Sigmoid colon (tissue), 7 donors: Measurements from ENCODE around the gene MEPCE. TPM values are rescaled to one million over a fixed set of nuclear protein-coding genes. Genes with fewer than 3 reads are reported as not detected.

ENCODE experiments used
- DNase-seq: peaks from one replicate; pipeline ENCODE4 v3.0.0-alpha.2; 2019
- H3K27ac ChIP-seq, 4 donors: fragments of 200-600 bp; sonication (generic); one replicate each; pipeline ENCODE4 v1.5.1; 2016 to 2019; ENCODE audit warnings: mild to moderate bottlenecking in 1 of 4
- H3K27me3 ChIP-seq, 3 donors: fragments of 200-600 bp; sonication (generic); one replicate each; pipeline ENCODE4 v1.5.1; 2019; ENCODE audit warnings: mild to moderate bottlenecking in 1 of 3
- H3K36me3 ChIP-seq, 4 donors: fragments of 200-600 bp; sonication (generic); one replicate each; pipeline ENCODE4 v1.5.1; 2016 to 2019
- H3K4me1 ChIP-seq, 4 donors: fragments of 200-600 bp; sonication (generic); one replicate each; pipeline ENCODE4 v1.5.1; 2017 to 2019
- H3K4me3 ChIP-seq, 4 donors: fragments of 200-600 bp; sonication (generic); one replicate each; pipeline ENCODE4 v1.5.1; 2017 to 2019; ENCODE audit warnings: mild to moderate bottlenecking in 2 of 4, moderate library complexity in 1 of 4
- H3K9me3 ChIP-seq, 4 donors: fragments of 200-600 bp in 3 of 4; sonication (generic) in 3 of 4; one replicate each; pipeline versions ENCODE4 v1.5.1 to v1.6.1; 2013 to 2019
- CTCF ChIP-seq, 4 experiments: fragments of 450-650 bp in 3 of 4; fragments of 200-600 bp in 1 of 4; IDR thresholded peaks; one replicate each; pipeline ENCODE4 v1.5.1; 2016 to 2019; ENCODE audit warnings: antibody characterized with exemption in 4 of 4, mild to moderate bottlenecking in 3 of 4, moderate library complexity in 2 of 4
- EP300 ChIP-seq, 4 donors: sonication (generic); formaldehyde crosslinking; IDR thresholded peaks; one replicate each; pipeline ENCODE4 v1.6.1; 2017; ENCODE audit warnings: antibody characterized with exemption in 4 of 4
- POLR2A ChIP-seq, 2 donors: fragments of 450-650 bp; IDR thresholded peaks; one replicate each; pipeline ENCODE4 v1.6.1; 2016; ENCODE audit warnings: antibody characterized with exemption in 2 of 2, mild to moderate bottlenecking in 2 of 2, moderate library complexity in 2 of 2
- POLR2AphosphoS5 ChIP-seq, 4 donors: sonication (generic); formaldehyde crosslinking; IDR thresholded peaks; one replicate each; pipeline ENCODE4 v1.6.1; 2017; ENCODE audit warnings: antibody characterized with exemption in 4 of 4
- WGBS, 2 donors: extraction: QIAGEN DNeasy Blood & Tissue Kit; methylation state at CpG; one replicate each; pipeline ENCODE4 v1.1.7; 2013; 5-methylcytosine and 5-hydroxymethylcytosine counted together
- intact Hi-C: fragments of 100-400 bp; cut with DNase I; formaldehyde crosslinking; loops from one replicate; pipeline ENCODE4 v1.15.1; 2023
- polyA plus RNA-seq, 3 donors: library from polyadenylated mRNA; stranded (reverse); fragments of 200-250 nt; gene quantifications; one replicate each; pipeline ENCODE4 v1.2.3, GENCODE V29; 2013
- total RNA-seq, 4 donors: library from RNA; depleted of rRNA; stranded (reverse); fragments of >200 nt; gene quantifications; one replicate each; pipeline ENCODE4 v1.1.0, GENCODE V29; 2016
- donor health status: healthy with polysubstance abuse.
- donor health status: Bipolar disorder and iron deficiency.
- donor health status: healthy.

Gene MEPCE
- total and polyA plus RNA-seq, 7 donors: 18.0 to 32.1 (median 24.9) TPM

- H3K4me1 ChIP-seq: no peaks in the 10 kb centered on the region
- no peaks in the 10 kb centered on the region for H3K27me3 ChIP-seq
- H3K27ac ChIP-seq: no peak overlapping the region
- no peaks in the 10 kb centered on the region for H3K9me3 ChIP-seq
- DNase-seq: no peak
- intact Hi-C loops: no loop called here
- WGBS, 2 donors: 56 to 68% methylated on average over 6 of the region's 6 CpGs
- H3K36me3 ChIP-seq: no peaks in the 10 kb centered on the region
- no peak overlapping the region for H3K4me3 ChIP-seq
- no peak for TF ChIP-seq POLR2AphosphoS5 (IDR thresholded peaks at IDR 0.05)
- TF ChIP-seq POLR2A (IDR thresholded peaks at IDR 0.05): no peak
- no peak for TF ChIP-seq EP300 (IDR thresholded peaks at IDR 0.05)
- TF ChIP-seq CTCF (IDR thresholded peaks at IDR 0.05): no peak
Observed at GRCh38 chr7:100406767-100407166, 22.9 kb upstream of the MEPCE start.

GRCh38 chr7:100407285-100408180, 22.1 kb upstream of the MEPCE start:
- Histone ChIP-seq H3K4me3 (no peak overlapping the region), H3K27ac (no peak overlapping the region), H3K27me3 (no peaks in the 10 kb centered on the region), H3K4me1 (no peaks in the 10 kb centered on the region), H3K9me3 (no peaks in the 10 kb centered on the region), H3K36me3 (no peaks in the 10 kb centered on the region)
- DNase-seq: no peak
- 56 to 58% methylated on average over 12 of the region's 12 CpGs for WGBS, 2 donors
- peak in 3 of 4 experiments; percentile 36 to 46 (median 41) for TF ChIP-seq CTCF (IDR thresholded peaks at IDR 0.05)
- no peak for TF ChIP-seq EP300 (IDR thresholded peaks at IDR 0.05)
- intact Hi-C loops: no loop called here

DNA sequence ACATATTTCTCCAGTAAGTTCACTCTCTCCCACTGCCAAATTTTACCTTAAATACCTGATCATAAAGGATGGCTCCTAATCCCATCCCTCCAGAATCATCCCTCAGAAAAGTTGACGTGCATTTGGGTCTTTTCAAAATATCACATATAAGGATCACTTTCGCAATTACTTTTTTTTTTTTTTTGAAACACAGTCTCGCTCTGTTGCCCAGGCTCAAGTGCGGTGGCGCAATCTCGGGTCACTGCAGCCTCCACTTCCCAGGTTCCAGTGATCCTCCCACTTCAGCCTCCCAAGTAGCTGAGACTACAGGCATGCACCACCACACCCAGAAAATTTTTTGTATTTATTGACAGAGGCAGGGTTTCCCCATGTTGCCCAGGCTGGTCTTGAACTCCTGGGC, 18.5 kb upstream of the MEPCE start:
- intact Hi-C loops: no loop called here
- H3K27ac ChIP-seq: no peak overlapping the region
- H3K4me1 ChIP-seq: no peaks in the 10 kb centered on the region
- TF ChIP-seq POLR2A (IDR thresholded peaks at IDR 0.05) (no peak), POLR2AphosphoS5 (IDR thresholded peaks at IDR 0.05) (no peak), CTCF (IDR thresholded peaks at IDR 0.05) (no peak), EP300 (IDR thresholded peaks at IDR 0.05) (no peak)
- 92 to 95% methylated on average over 6 of the region's 6 CpGs for WGBS, 2 donors
- DNase-seq: no peak
- H3K4me3 ChIP-seq: no peak overlapping the region
- no peaks in the 10 kb centered on the region for H3K27me3 ChIP-seq
- no peaks in the 10 kb centered on the region for H3K36me3 ChIP-seq
- no peaks in the 10 kb centered on the region for H3K9me3 ChIP-seq

DNA sequence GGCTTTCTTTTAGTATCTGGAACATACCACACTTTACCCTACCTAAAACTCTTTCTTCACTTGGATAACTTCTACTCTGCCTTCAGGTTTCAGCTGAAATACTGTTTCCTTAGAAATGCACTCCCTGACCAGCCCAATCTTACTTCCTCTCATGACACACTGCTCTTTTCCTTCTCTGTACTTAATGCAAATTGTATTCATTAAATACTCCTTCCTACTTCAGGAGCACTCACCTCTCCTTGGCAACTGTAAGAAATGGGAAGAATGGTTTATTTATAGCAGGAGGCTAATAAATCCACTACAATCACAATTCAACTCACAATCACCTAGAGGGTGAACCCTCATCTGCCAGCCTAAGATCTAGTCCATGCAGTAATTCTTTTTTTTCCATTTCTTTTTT, 16.3 kb upstream of the MEPCE start:
- no peaks in the 10 kb centered on the region for H3K4me1 ChIP-seq
- no peak for DNase-seq
- TF ChIP-seq EP300 (IDR thresholded peaks at IDR 0.05) (no peak), POLR2A (IDR thresholded peaks at IDR 0.05) (no peak), CTCF (IDR thresholded peaks at IDR 0.05) (no peak), POLR2AphosphoS5 (IDR thresholded peaks at IDR 0.05) (no peak)
- no peak overlapping the region for H3K4me3 ChIP-seq
- H3K27me3 ChIP-seq: no peaks in the 10 kb centered on the region
- H3K36me3 ChIP-seq: no peaks in the 10 kb centered on the region
- H3K27ac ChIP-seq: no peak overlapping the region
- no peaks in the 10 kb centered on the region for H3K9me3 ChIP-seq
- intact Hi-C loops: no loop called here

GRCh38 chr7:100413889-100414288, 15.7 kb upstream of the MEPCE start:
- Histone ChIP-seq H3K27me3 (no peaks in the 10 kb centered on the region), H3K9me3 (no peaks in the 10 kb centered on the region), H3K36me3 (no peaks in the 10 kb centered on the region), H3K27ac (no peak overlapping the region), H3K4me3 (no peak overlapping the region), H3K4me1 (no peaks in the 10 kb centered on the region)
- TF ChIP-seq POLR2A (IDR thresholded peaks at IDR 0.05) (no peak), POLR2AphosphoS5 (IDR thresholded peaks at IDR 0.05) (no peak), CTCF (IDR thresholded peaks at IDR 0.05) (no peak), EP300 (IDR thresholded peaks at IDR 0.05) (no peak)
- WGBS, 2 donors: 75 to 82% methylated on average over 1 of the region's 1 CpG
- DNase-seq: no peak
- intact Hi-C loops: no loop called here
